Neural progenitor cell (in vitro differentiated cells): ENCODE data around the gene H2BK1.

ENCODE experiments used
- EZH2 ChIP-seq: fragments of 200-600 bp; sonication (generic); IDR thresholded peaks from 2 replicates; pipeline ENCODE4 v1.6.1; 2017; ENCODE audit warnings: antibody characterized with exemption, mild to moderate bottlenecking, moderate library complexity
- EZH2phosphoT487 ChIP-seq: fragments of 200-600 bp; sonication (generic); IDR thresholded peaks from 2 replicates; pipeline ENCODE4 v1.6.1; 2017; ENCODE audit warnings: antibody characterized with exemption
- TF ChIP-seq, protein P1 (sequence below): fragments of 200-600 bp; sonication (generic); IDR thresholded peaks from 2 replicates; pipeline ENCODE4 v1.5.1; 2017; ENCODE audit warnings: antibody characterized with exemption, mild to moderate bottlenecking

GRCh38 chr7:151178831-151179230, 31.5 kb downstream of the H2BK1 start:
- TF ChIP-seq, protein P1, sequence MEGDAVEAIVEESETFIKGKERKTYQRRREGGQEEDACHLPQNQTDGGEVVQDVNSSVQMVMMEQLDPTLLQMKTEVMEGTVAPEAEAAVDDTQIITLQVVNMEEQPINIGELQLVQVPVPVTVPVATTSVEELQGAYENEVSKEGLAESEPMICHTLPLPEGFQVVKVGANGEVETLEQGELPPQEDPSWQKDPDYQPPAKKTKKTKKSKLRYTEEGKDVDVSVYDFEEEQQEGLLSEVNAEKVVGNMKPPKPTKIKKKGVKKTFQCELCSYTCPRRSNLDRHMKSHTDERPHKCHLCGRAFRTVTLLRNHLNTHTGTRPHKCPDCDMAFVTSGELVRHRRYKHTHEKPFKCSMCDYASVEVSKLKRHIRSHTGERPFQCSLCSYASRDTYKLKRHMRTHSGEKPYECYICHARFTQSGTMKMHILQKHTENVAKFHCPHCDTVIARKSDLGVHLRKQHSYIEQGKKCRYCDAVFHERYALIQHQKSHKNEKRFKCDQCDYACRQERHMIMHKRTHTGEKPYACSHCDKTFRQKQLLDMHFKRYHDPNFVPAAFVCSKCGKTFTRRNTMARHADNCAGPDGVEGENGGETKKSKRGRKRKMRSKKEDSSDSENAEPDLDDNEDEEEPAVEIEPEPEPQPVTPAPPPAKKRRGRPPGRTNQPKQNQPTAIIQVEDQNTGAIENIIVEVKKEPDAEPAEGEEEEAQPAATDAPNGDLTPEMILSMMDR = no peak
- TF ChIP-seq EZH2 (no peak), EZH2phosphoT487 (no peak)
